ENCODE results near the gene MYO3A. TPM values are rescaled to one million over a fixed set of nuclear protein-coding genes. Genes with fewer than 3 reads are reported as not detected.

The MYO3A gene
- total RNA-seq, 1 donor from 2014 or later = 0.22 TPM

DNA sequence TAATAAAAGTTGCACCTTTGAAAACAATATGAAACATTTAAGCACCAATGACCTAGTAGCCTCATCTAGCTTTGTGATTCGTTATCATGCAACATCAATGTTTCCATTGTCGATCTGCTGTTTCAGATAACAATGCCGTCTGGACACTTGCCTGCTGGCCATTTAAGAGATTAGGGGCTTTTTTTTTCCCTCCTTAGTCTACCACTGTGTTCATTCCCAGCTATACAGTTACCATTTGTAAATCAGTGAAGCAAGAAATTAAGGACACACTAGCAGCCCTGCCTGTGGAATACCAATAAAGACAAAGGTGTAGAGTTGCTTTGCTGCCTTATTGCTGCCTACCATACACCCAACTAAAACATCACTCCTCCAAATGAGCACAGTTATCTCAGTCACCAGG, 37.6 kb upstream of the MYO3A start:
- Mint-ChIP-seq H3K4me3 (ENCODE audit: unreplicated experiment) (no peak overlapping the region), H3K4me1 (ENCODE audit: low read depth, unreplicated experiment) (no peaks in the 10 kb centered on the region), H3K9me3 (ENCODE audit: unreplicated experiment) (no peaks in the 10 kb centered on the region), H3K27me3 (ENCODE audit: unreplicated experiment) (no peaks in the 10 kb centered on the region), H3K27ac (ENCODE audit: unreplicated experiment) (no peak overlapping the region), H3K36me3 (ENCODE audit: unreplicated experiment) (peaks cover 4% of the 10 kb centered on the region)
- no peak for DNase-seq
- TF ChIP-seq, protein P1, sequence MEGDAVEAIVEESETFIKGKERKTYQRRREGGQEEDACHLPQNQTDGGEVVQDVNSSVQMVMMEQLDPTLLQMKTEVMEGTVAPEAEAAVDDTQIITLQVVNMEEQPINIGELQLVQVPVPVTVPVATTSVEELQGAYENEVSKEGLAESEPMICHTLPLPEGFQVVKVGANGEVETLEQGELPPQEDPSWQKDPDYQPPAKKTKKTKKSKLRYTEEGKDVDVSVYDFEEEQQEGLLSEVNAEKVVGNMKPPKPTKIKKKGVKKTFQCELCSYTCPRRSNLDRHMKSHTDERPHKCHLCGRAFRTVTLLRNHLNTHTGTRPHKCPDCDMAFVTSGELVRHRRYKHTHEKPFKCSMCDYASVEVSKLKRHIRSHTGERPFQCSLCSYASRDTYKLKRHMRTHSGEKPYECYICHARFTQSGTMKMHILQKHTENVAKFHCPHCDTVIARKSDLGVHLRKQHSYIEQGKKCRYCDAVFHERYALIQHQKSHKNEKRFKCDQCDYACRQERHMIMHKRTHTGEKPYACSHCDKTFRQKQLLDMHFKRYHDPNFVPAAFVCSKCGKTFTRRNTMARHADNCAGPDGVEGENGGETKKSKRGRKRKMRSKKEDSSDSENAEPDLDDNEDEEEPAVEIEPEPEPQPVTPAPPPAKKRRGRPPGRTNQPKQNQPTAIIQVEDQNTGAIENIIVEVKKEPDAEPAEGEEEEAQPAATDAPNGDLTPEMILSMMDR (IDR thresholded peaks at IDR 0.05; ENCODE audit: partially characterized antibody, unreplicated experiment) = no peak

DNA sequence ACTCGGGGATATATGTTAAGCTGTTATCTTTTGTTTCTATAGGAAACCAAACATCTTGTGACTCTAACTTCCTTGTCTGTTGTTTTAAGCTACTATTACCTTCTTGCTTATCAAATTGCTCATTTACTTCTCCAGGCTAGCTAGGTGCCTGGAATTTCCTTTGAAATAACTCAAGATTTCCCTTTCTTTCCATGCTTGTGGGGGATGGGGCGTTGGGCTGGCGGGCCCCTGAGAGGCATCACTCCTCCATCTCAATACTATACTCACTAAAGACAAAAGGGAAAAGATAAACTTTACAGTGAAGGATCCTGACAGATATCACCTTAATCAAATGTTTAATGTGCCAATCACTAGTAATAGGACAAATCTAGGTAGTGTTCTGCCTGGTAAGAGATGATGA, 34.7 kb upstream of the MYO3A start:
- H3K27ac Mint-ChIP-seq (ENCODE audit: unreplicated experiment) = no peak overlapping the region
- TF ChIP-seq, protein P1 (IDR thresholded peaks at IDR 0.05; ENCODE audit: partially characterized antibody, unreplicated experiment) = no peak
- H3K4me1 Mint-ChIP-seq (ENCODE audit: low read depth, unreplicated experiment) = peaks cover 6% of the 10 kb centered on the region
- no peak overlapping the region for H3K4me3 Mint-ChIP-seq (ENCODE audit: unreplicated experiment)
- H3K36me3 Mint-ChIP-seq (ENCODE audit: unreplicated experiment) = no peaks in the 10 kb centered on the region
- H3K9me3 Mint-ChIP-seq (ENCODE audit: unreplicated experiment) = no peaks in the 10 kb centered on the region
- DNase-seq = no peak
- H3K27me3 Mint-ChIP-seq (ENCODE audit: unreplicated experiment) = no peaks in the 10 kb centered on the region

DNA sequence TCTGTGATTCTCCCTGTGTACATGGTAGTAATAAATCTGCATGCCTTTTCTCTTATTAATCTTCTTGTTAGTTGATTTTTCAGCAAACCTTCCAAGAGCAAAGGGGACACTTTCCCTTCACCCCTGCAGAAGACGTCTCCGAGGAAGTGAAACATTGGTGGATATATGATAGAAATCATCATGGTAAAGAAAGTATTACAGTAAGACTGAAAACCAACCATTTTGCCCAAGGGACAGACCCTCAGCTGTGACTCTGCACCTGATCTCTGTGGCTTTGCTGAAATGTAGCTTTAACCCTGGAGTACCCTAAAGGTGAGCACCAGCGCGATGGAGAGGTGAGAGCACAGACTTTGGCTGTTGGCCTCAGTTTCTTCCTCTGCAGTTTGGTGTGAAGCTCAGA, 32.8 kb upstream of the MYO3A start:
- DNase-seq = no peak
- H3K4me1 Mint-ChIP-seq (ENCODE audit: low read depth, unreplicated experiment) = peaks cover 6% of the 10 kb centered on the region
- H3K36me3 Mint-ChIP-seq (ENCODE audit: unreplicated experiment) = no peaks in the 10 kb centered on the region
- TF ChIP-seq, protein P1 (IDR thresholded peaks at IDR 0.05; ENCODE audit: partially characterized antibody, unreplicated experiment) = no peak
- H3K9me3 Mint-ChIP-seq (ENCODE audit: unreplicated experiment) = peaks cover 2% of the 10 kb centered on the region
- no peak overlapping the region for H3K27ac Mint-ChIP-seq (ENCODE audit: unreplicated experiment)
- H3K4me3 Mint-ChIP-seq (ENCODE audit: unreplicated experiment) = no peak overlapping the region
- H3K27me3 Mint-ChIP-seq (ENCODE audit: unreplicated experiment) = no peaks in the 10 kb centered on the region

DNA sequence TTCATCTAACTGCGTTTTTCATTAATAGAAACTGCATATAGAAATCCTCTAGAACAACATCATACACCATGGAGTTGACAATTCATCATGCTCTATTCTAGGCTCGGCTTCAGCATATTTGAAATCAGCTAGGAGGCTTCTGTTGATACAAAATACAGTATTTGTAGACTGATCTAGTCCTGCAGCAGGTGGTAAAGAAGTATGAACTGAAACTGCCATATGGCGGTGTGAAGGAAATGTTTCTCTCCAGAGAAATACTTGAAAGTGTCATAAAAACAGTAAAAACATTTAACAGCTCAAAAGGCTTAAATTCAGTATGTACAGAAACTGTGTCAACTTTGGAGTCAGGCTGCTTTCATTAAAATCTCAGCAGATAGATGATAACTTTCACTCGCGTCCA, 32.0 kb upstream of the MYO3A start:
- DNase-seq = no peak
- Mint-ChIP-seq H3K27ac (ENCODE audit: unreplicated experiment) (peak overlapping the region; percentile 28), H3K27me3 (ENCODE audit: unreplicated experiment) (no peaks in the 10 kb centered on the region), H3K4me1 (ENCODE audit: low read depth, unreplicated experiment) (peaks cover 6% of the 10 kb centered on the region), H3K9me3 (ENCODE audit: unreplicated experiment) (peaks cover 2% of the 10 kb centered on the region), H3K4me3 (ENCODE audit: unreplicated experiment) (no peak overlapping the region), H3K36me3 (ENCODE audit: unreplicated experiment) (no peaks in the 10 kb centered on the region)
- TF ChIP-seq, protein P1 (IDR thresholded peaks at IDR 0.05; ENCODE audit: partially characterized antibody, unreplicated experiment) = no peak

DNA sequence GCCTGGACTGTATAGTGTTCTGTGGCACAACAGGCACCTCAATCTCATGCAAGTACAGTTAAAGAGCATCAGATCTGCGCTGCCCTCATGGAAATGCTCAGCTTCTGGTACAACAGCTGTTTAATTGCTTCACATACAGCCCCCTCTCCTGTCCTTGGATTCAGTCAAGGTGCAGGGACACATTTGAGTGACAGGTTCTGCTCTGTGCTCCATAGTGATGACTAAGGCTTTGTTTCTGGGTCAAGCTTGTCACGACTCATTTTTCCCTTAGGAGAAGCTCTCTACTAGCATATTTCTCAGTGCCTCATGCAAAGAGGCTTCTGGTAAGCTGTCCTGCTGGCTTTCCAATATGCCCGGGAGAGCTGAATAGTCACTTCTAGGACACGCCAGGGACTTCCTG, 26.8 kb upstream of the MYO3A start:
- peaks cover 14% of the 10 kb centered on the region for H3K36me3 Mint-ChIP-seq (ENCODE audit: unreplicated experiment)
- H3K4me3 Mint-ChIP-seq (ENCODE audit: unreplicated experiment) = no peak overlapping the region
- TF ChIP-seq, protein P1 (IDR thresholded peaks at IDR 0.05; ENCODE audit: partially characterized antibody, unreplicated experiment) = no peak
- H3K27me3 Mint-ChIP-seq (ENCODE audit: unreplicated experiment) = no peaks in the 10 kb centered on the region
- H3K9me3 Mint-ChIP-seq (ENCODE audit: unreplicated experiment) = peaks cover 3% of the 10 kb centered on the region
- DNase-seq = no peak
- peak overlapping the region; percentile 21 for H3K27ac Mint-ChIP-seq (ENCODE audit: unreplicated experiment)
- peaks cover 5% of the 10 kb centered on the region for H3K4me1 Mint-ChIP-seq (ENCODE audit: low read depth, unreplicated experiment)
